Hindlimb muscle (tissue), 1 donor: ENCODE data around the gene SPNS1. TPM values are rescaled to one million over a fixed set of nuclear protein-coding genes. Genes with fewer than 3 reads are reported as not detected.
A peak's percentile ranks its signal among the peaks of the same experiment; 100 is the strongest.
"Not testable (repeated sequence)": the region's sequence is repeated elsewhere in the genome, so short reads cannot be mapped to it uniquely, and the experiment has no call there.

Source experiments
- DNase-seq: peaks from one replicate; pipeline ENCODE4 v3.0.0-alpha.2; 2013
- polyA plus RNA-seq: library from polyadenylated mRNA; unstranded; fragments of 120-200 nt; gene quantifications from one replicate; pipeline ENCODE4 v1.2.1, GENCODE V29; 2013; ENCODE audit not compliant: insufficient read length

SPNS1 gene
- polyA plus RNA-seq, result 30.7 TPM

- peak; percentile 97 for DNase-seq
These were observed at the start of gene SPNS1 for GRCh38 chr16:28974437-28975157. Gene SPNS1, plus strand, starts transcription at chr16:28974778. Its CDS starts 374 bp downstream, at chr16:28975152.

GRCh38 chr16:28925386-28926228 is 49.0 kb upstream of the SPNS1 start:
- DNase-seq, result peak; percentile 90

- DNase-seq, result not testable (repeated sequence)
These were observed 48.3 kb upstream of the SPNS1 start for GRCh38 chr16:28926284-28926683.

- DNase-seq, result no peak
These were observed 46.8 kb upstream of the SPNS1 start for GRCh38 chr16:28927815-28928214.

- no peak for DNase-seq
These were observed 44.4 kb upstream of the SPNS1 start for GRCh38 chr16:28930203-28930602.

DNA sequence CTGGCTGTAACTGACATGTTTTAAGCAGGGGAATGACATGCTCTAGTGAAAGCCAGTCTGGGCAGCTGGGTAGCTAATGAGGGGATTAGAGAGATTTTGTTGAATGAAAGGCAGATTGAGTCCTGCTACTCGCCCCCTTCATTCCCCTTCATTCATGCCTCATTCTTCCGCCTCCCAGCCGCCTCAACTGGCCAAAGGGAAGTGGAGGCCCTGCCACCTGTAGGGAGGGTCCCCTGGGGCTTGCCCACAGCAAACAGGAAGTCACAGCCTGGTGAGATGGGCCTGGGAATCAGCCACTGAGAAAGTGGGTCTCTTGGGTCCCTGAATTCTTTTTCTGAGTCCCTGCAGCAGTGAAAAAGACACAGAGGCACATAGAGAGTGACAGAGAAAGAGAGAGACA is 43.9 kb upstream of the SPNS1 start:
- DNase-seq, result no peak

DNA sequence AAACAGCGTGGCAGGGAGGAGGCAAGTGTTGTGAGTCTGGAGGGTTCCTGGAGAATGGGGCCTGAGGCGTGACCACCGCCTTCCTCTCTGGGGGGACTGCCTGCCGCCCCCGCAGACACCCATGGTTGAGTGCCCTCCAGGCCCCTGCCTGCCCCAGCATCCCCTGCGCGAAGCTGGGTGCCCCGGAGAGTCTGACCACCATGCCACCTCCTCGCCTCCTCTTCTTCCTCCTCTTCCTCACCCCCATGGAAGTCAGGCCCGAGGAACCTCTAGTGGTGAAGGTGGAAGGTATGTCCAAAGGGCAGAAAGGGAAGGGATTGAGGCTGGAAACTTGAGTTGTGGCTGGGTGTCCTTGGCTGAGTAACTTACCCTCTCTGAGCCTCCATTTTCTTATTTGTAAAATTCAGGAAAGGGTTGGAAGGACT is 42.8 kb upstream of the SPNS1 start, which contains the start of gene CD19:
Gene CD19 (plus strand): TSS at position 171 of the 425 bp plus-strand sequence. CDS start 30 bp downstream, at position 201.
- no peak for DNase-seq

GRCh38 chr16:28932339-28933141 is 42.0 kb upstream of the SPNS1 start:
- DNase-seq, result no peak

DNA sequence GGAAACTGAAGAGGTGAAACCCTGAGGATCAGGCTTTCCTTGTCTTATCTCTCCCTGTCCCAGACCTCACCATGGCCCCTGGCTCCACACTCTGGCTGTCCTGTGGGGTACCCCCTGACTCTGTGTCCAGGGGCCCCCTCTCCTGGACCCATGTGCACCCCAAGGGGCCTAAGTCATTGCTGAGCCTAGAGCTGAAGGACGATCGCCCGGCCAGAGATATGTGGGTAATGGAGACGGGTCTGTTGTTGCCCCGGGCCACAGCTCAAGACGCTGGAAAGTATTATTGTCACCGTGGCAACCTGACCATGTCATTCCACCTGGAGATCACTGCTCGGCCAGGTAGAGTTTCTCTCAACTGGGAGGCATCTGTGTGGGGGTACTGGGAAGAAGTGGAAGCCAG is 41.4 kb upstream of the SPNS1 start:
- DNase-seq, result no peak

GRCh38 chr16:28935346-28935745 is 39.2 kb upstream of the SPNS1 start:
- no peak for DNase-seq

DNA sequence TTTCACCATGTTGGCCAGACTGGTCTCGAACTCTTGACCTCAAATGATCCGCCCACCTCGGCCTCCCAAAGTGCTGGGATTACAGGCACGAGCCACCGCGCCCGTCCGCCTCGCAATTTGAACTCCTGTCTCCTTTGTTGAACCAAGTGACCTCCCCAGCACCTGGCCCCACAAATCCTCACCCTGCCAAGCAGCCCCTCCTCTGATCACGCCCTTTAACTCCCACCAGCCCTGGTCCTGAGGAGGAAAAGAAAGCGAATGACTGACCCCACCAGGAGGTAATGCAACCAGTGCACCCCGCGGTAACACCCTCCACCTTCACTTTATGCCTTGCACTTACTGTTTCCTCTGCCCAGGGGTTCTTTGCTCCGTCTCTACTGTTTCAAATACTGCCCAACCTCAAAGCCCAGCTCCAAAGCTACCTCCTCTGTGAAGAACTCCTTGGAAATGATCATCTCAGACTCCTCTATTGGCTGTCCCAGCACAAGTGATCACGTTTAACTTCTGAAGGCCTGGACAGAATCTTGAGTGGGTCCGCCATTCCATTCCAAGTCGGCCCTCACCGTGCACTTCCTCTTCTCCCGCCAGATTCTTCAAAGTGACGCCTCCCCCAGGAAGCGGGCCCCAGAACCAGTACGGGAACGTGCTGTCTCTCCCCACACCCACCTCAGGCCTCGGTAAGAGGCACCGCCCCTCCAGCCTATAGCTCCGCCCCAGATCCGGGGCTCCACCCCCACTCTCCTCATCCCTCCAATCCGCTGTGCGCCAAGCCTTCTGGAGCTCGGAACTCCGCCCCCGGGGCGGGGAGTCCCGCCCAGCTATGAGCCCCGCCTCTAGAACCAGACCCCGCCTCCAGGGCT is 38.4 kb upstream of the SPNS1 start:
- DNase-seq, result peak; percentile 46

- DNase-seq, result no peak
These were observed 37.8 kb upstream of the SPNS1 start for GRCh38 chr16:28936784-28937155.

DNA sequence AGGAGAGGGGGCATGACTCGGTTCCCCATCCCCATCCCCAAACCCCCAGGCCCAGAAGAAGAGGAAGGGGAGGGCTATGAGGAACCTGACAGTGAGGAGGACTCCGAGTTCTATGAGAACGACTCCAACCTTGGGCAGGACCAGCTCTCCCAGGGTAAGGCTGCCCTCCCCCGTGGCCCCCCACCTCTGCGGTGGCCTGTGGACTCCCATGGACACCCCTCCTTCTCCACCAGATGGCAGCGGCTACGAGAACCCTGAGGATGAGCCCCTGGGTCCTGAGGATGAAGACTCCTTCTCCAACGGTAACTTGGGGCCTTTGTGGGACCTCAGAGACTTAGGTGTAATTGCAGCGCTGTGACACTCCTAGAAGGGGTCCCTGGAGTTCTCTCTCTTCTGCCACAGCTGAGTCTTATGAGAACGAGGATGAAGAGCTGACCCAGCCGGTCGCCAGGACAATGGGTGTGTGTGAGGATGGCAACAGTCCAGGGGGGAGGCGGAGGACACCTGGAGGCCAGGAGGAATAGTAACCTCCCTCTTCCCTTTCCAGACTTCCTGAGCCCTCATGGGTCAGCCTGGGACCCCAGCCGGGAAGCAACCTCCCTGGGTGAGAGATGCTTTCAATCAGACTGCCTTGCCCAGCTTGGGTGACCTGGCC is 37.2 kb upstream of the SPNS1 start:
- no peak for DNase-seq

- no peak for DNase-seq
These were observed 35.9 kb upstream of the SPNS1 start for GRCh38 chr16:28938721-28939120.

- not testable (repeated sequence) for DNase-seq
These were observed 34.8 kb upstream of the SPNS1 start for GRCh38 chr16:28939825-28940224.

GRCh38 chr16:28943281-28943680 is 31.3 kb upstream of the SPNS1 start:
- no peak for DNase-seq

DNA sequence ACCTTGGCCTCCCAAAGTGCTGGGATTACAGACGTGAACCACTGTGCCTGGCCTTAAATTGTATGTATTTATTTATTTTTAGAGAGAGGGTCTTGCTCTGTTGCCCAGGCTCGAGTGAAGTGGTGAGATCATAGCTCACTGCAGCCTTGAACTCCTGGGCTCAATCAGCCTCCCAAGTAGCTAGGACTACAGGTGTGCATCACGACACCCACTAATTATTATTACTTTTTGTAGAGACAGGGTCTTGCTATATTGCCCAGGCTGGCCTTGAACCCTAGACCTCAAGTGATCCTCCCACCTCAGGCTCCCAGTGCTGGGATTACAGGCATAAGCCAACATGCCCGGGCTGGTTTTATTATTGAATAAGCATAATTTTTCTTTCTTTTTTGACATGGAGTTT is 27.9 kb upstream of the SPNS1 start:
- no peak for DNase-seq

GRCh38 chr16:28950648-28951409 is 23.7 kb upstream of the SPNS1 start, which contains the start of gene NFATC2IP:
Gene NFATC2IP, plus strand, starts transcription at chr16:28950937. Its CDS starts 75 bp downstream, at chr16:28951012.
- DNase-seq, result peak; percentile 100

DNA sequence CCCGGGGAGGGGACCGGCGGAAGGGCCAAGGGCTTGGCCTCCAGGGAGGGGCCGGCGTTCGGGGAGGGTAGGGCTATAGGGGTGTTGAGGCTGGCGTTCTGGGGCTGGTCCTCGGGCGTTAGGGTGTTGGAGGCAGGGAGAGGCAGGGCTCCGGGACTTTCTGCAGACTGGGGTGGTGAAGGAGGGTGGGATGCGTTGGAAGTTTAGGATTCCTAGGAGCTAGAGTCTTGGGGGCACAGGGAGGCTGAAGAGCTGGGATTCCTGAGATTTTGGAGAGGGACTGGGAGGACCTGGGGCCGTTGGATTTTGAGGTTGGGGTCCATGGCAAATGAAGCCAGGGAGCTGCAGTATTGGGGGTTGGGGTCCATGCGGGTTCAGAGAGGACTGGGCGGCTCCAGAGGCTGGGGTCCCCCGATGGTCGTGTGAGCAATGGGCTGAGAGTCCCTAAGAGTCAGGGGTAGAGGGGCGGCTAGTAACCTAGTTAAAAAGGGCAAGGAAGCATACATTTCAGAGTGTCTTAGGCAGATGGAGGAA is 23.1 kb upstream of the SPNS1 start:
- no peak for DNase-seq

DNA sequence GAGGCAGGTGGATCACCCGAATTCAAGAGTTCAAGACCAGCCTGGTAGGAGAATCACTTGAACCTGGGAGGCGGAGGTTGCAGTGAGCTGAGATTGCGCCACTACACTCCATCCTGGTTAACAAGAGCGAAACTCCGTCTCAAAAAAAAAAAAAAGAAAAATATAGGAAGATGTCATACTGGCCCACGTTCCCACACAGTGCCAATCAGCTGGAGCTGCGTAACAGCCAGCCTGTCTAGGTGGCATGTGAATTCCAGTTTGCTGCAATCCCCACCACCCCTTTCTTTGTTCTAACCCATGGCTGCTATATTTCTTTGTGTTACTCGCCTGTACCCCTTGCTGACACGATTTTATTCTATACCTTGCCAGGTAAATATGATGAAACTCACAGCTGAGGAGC is 16.4 kb upstream of the SPNS1 start:
- no peak for DNase-seq
